ENCODE data around the gene AKAP13.

Gene AKAP13

GRCh38 chr15:85470563-85471271, 90.3 kb downstream of the AKAP13 start:
- TF ChIP-seq, protein P1, sequence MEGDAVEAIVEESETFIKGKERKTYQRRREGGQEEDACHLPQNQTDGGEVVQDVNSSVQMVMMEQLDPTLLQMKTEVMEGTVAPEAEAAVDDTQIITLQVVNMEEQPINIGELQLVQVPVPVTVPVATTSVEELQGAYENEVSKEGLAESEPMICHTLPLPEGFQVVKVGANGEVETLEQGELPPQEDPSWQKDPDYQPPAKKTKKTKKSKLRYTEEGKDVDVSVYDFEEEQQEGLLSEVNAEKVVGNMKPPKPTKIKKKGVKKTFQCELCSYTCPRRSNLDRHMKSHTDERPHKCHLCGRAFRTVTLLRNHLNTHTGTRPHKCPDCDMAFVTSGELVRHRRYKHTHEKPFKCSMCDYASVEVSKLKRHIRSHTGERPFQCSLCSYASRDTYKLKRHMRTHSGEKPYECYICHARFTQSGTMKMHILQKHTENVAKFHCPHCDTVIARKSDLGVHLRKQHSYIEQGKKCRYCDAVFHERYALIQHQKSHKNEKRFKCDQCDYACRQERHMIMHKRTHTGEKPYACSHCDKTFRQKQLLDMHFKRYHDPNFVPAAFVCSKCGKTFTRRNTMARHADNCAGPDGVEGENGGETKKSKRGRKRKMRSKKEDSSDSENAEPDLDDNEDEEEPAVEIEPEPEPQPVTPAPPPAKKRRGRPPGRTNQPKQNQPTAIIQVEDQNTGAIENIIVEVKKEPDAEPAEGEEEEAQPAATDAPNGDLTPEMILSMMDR (IDR thresholded peaks at IDR 0.05; ENCODE audit: insufficient read depth, low read length, missing control alignments) = no peak
- DNase-seq (ENCODE audit: low read depth, low spot score) = no peak
- ChIA-PET POLR2A (no interaction called here), CTCF (interaction anchor here (1.0 kb wide), 1 partner anchor 9 kb away, joined by 6 read pairs; no protein-coding TSS in a partner anchor)
- no peak overlapping the region for H3K4me3 ChIP-seq (ENCODE audit: low read depth, low read length)

DNA sequence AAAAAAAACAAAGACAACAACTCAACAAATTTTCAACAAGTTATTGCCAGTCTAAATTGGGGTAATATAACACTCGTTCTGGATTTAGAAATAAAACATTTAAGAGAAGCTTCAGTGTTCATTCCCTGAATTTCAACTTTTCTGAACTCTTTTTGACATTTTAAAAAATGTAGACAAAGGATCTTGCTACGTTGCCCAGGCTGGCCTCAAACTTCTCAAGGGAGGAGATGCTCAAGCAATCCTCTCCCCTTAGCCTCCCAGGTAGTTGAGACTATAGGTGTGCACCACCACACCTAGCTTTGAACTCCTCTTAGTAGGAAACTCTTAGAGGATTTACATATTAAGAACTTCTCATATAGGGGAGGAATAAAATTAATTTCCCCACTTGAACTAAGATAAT, 91.9 kb downstream of the AKAP13 start:
- ChIA-PET POLR2A (no interaction called here), CTCF (interaction anchor here (0.6 to 1.5 kb wide), 4 partner anchors 17 to 228 kb away, joined by 3 read pairs; no protein-coding TSS in a partner anchor)
- no peak for DNase-seq (ENCODE audit: low read depth, low spot score)
- H3K4me3 ChIP-seq (ENCODE audit: low read depth, low read length) = no peak overlapping the region
- TF ChIP-seq, protein P1 (IDR thresholded peaks at IDR 0.05; ENCODE audit: insufficient read depth, low read length, missing control alignments) = no peak

GRCh38 chr15:85473455-85473854, 93.1 kb downstream of the AKAP13 start:
- H3K4me3 ChIP-seq (ENCODE audit: low read depth, low read length) = no peak overlapping the region
- TF ChIP-seq, protein P1 (IDR thresholded peaks at IDR 0.05; ENCODE audit: insufficient read depth, low read length, missing control alignments) = no peak
- POLR2A ChIA-PET = no interaction called here
- DNase-seq (ENCODE audit: low read depth, low spot score) = peak; percentile 45
- CTCF ChIA-PET = interaction anchor here (0.6 to 1.1 kb wide), 3 partner anchors 12 to 184 kb away, joined by 3 to 4 read pairs (median 3); no protein-coding TSS in a partner anchor

DNA sequence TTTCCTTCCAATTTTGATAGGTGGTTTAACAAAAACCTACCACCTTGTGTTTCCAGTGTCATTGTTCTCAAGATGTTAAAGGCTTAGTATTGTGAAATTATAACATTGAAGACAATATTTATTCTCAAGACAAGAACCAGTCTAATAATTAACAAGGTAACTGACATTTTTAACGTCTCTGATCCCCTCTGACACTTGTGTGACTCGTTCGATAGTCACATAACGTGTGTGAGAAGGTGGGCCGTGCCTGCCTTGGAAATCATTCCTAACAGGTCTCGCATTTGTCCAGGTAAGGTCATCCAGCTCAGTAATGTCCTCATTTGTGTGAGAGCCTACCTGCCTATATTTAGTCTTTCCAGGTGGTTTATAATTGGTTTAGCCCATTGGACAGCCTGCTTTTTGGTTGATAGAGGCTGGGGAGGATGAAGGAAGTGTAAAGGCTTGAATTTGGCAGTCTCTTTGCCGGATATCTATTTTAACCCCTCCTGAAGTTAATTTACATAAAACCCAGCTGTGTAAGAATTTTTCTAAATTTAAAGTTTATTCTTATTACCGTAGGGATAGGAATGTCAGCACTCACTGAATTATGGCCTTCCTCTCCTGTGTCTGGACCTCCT, 94.4 kb downstream of the AKAP13 start:
- POLR2A ChIA-PET = no interaction called here
- TF ChIP-seq, protein P1 (IDR thresholded peaks at IDR 0.05; ENCODE audit: insufficient read depth, low read length, missing control alignments) = no peak
- DNase-seq (ENCODE audit: low read depth, low spot score) = no peak
- H3K4me3 ChIP-seq (ENCODE audit: low read depth, low read length) = no peak overlapping the region
- CTCF ChIA-PET = interaction anchor here (0.9 to 2.4 kb wide), 4 partner anchors 12 to 178 kb away, joined by 3 to 17 read pairs (median 8); no protein-coding TSS in a partner anchor

- ChIA-PET POLR2A (no interaction called here), CTCF (interaction anchor here (0.9 to 2.4 kb wide), 4 partner anchors 11 to 179 kb away, joined by 3 to 17 read pairs (median 8); no protein-coding TSS in a partner anchor)
- no peak for DNase-seq (ENCODE audit: low read depth, low spot score)
- TF ChIP-seq, protein P1 (IDR thresholded peaks at IDR 0.05; ENCODE audit: insufficient read depth, low read length, missing control alignments) = no peak
- H3K4me3 ChIP-seq (ENCODE audit: low read depth, low read length) = no peak overlapping the region
Measured at GRCh38 chr15:85475317-85475701, 94.9 kb downstream of the AKAP13 start.

GRCh38 chr15:85475711-85476110, 95.3 kb downstream of the AKAP13 start:
- no peak for DNase-seq (ENCODE audit: low read depth, low spot score)
- ChIA-PET POLR2A (no interaction called here), CTCF (interaction anchor here (1.0 to 2.4 kb wide), 5 partner anchors 11 to 179 kb away, joined by 3 to 17 read pairs (median 4); no protein-coding TSS in a partner anchor)
- TF ChIP-seq, protein P1 (IDR thresholded peaks at IDR 0.05; ENCODE audit: insufficient read depth, low read length, missing control alignments) = no peak
- no peak overlapping the region for H3K4me3 ChIP-seq (ENCODE audit: low read depth, low read length)
